GM19397 (cell line): ENCODE measurements around the gene CHRNA9.

ENCODE experiments used
- ATAC-seq: cut with Tn5 transposase; IDR thresholded peaks from one replicate; pipeline ENCODE4 v1.9.1; 2021; ENCODE audit warnings: mild to moderate bottlenecking, moderate library complexity; ENCODE audit not compliant: unreplicated experiment

The CHRNA9 gene

DNA sequence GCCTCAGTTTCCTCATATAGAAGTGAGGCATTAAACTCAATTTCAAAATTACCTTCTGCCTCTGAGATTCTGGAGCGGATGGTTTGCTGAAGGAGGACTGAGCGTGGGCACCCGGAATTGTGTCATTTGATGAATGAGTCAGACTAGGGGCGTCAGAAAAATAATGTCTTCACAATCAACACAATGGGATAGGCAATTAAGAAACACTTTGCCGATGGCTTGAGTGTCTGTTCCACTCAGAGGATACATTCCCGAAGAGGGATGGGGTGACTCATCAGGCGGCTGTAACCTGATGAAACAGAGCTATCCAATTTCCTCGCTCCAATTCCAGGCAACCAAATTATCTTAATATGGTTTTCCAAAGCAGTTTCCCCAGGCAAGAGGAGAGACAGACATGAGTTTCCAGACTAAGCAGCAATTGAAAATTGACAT is 1.2 kb upstream of the CHRNA9 start:
- no peak for ATAC-seq

- ATAC-seq = no peak
These were observed 377 bp downstream of the CHRNA9 start for GRCh38 chr4:40335525-40335894.

GRCh38 chr4:40337051-40337450 is 1.9 kb downstream of the CHRNA9 start:
- ATAC-seq = no peak

DNA sequence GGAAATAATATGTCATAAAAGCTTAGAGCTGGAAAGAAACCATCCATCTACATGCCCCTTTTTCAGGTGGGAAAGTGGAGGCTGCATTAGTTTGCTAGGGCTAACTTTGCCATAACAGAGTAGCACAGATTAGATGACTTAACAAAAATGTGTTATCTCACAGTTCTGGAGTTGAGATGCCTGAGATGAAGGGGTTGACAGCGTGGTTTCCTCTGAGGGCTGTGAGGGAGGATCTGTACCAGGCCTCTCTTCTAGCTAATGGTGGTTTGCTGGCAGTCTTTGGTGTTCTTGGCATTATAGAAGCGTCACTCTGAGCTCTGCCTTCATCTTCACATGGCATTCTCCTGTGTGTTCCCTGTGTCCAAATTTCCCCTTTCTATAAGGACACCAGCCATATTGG is 2.4 kb downstream of the CHRNA9 start:
- ATAC-seq = no peak

DNA sequence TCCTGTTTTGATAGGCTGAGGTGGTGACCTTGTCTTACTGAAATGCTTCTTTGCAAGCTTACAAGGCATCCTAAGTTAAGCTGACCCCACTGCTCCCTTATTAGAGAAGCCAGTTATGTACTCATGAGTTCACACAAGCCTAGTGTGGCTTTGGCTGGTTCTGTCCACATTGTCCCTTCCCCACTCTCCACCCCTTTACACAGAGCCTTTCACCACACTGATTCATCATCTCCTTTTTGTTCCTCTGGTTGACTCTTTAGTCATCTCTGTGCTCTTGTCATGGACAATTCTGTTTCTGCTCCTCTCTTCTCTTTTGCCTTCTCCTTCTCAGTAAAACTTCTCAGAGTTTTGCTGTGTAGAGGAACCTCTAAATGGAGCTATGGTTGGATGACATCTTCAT is 4.9 kb downstream of the CHRNA9 start:
- no peak for ATAC-seq

DNA sequence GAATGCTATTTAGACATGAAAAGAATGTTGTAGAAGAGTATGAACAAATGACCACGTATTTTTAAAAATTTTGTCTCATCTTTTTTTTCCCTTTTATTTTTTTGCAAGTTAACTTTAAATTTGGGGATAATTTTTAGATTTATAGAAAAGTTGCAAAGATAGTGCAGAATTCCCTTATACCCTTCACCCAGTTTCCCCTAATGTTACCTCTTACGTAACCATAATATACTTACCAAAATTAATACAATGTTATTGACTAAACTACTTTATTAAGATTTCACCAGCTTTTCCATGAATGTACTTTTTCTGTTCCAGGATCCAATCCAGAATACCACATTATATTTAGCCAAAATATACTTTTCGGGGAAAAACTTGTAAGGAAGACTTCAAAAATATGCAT is 12.3 kb downstream of the CHRNA9 start:
- ATAC-seq = no peak

DNA sequence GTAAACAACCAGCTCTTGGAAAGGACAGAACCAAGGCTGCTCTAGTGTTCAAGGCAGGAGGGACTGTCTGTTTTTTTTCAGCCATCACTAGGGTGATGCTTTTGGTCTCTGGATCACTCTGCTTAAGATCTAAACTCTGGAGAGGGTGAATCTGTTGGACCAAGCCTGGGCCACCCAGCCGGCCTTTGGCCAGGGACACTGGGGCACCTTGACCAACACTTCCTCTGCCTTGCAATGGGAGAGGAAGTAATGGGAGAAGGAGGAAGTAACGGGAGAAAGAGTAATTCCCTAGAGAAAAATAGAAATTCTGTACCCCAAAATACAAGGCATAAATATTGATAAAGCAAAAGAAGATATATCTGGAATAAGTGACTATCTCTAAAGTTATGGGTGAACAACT is 12.9 kb downstream of the CHRNA9 start:
- no peak for ATAC-seq

GRCh38 chr4:40349561-40350198 is 14.5 kb downstream of the CHRNA9 start:
- no peak for ATAC-seq

DNA sequence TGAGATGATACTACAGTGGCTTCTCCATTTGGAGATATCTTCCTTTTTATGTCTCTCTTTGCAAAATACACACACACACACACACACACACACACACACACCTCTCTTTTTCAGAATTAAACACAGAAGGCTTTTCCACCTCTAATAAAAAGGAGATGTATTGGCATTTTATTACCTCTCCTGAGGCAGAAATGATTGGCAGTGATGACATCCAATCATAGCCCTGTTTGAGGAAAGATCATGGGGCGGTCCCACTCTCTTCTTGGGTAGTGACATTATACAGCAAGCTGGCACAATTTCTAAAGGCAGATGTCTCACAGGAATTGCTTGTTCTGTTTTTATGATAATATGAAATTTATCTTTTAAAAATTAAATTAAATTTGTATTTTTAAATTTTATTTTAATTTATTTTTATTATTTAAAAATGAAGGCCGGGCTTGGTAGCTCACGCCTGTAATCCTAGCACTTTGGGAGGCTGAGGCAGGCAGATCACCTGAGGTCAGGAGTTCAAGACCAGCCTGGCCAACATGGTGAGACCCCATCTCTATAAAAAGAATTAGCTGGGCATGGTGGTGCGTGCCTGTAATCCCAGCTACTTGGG is 15.6 kb downstream of the CHRNA9 start:
- ATAC-seq = no peak

- ATAC-seq = no peak
These were observed 19.0 kb downstream of the CHRNA9 start for GRCh38 chr4:40354158-40354557.

DNA sequence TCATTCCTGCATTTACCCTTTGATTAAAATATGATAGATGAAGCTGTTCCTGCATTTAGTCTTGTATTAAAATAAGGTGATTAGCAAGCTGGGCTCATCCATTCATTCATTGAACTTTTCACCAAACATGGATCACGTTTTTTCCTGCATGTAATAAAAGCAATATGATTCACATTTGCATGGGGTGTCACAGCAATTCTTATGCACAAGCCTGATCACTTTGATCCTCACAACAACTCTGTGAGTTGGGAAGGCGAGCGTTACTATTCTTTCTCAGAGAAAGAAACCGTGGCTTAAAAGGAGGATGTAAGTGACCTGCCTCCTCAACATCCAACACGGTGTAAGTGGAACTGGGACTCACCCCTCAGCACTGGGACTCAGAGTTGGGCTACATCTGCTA is 20.0 kb downstream of the CHRNA9 start:
- no peak for ATAC-seq

DNA sequence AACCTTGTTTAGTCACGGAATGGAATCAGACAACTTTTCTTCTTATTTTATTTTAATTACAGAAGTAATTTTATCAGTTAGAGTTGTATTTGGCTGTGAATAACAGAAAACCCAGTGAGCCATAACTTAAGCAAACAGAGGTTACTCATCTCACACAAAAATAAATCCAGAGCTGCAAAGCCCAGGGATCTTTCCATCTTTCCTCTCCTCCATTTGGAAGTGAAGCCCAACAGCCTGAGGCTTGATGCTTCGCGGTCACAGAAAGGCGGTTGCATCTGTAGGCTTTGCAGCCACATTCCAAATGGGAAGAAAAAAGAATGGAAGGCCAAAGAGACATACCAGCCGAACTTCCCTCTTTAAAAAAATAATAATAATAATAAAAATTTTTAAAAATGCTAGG is 22.6 kb downstream of the CHRNA9 start:
- no peak for ATAC-seq

GRCh38 chr4:40361338-40361737 is 26.2 kb downstream of the CHRNA9 start:
- ATAC-seq = no peak

GRCh38 chr4:40363382-40363920 is 28.3 kb downstream of the CHRNA9 start:
- no peak for ATAC-seq

GRCh38 chr4:40363945-40364344 is 28.8 kb downstream of the CHRNA9 start:
- no peak for ATAC-seq

GRCh38 chr4:40365766-40366165 is 30.6 kb downstream of the CHRNA9 start:
- no peak for ATAC-seq

DNA sequence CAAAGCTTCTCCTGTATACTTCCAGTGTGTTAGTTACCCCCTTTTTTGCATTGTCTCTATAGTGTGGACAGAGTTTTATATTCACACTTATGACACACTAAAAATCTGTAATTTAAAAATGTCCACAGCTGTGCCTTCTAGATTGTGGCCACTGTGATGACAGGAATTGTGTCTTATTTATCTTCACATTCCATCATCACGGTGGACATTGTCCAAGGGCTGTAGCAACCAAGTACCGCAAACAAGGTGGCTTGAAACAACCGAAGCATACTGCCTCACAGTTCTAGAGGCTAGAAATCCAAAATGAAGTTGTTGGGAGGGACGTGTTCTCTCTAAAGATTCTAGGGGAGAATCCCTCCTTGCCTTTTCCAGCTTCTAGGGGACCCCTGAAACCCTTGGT is 32.3 kb downstream of the CHRNA9 start:
- ATAC-seq = no peak

DNA sequence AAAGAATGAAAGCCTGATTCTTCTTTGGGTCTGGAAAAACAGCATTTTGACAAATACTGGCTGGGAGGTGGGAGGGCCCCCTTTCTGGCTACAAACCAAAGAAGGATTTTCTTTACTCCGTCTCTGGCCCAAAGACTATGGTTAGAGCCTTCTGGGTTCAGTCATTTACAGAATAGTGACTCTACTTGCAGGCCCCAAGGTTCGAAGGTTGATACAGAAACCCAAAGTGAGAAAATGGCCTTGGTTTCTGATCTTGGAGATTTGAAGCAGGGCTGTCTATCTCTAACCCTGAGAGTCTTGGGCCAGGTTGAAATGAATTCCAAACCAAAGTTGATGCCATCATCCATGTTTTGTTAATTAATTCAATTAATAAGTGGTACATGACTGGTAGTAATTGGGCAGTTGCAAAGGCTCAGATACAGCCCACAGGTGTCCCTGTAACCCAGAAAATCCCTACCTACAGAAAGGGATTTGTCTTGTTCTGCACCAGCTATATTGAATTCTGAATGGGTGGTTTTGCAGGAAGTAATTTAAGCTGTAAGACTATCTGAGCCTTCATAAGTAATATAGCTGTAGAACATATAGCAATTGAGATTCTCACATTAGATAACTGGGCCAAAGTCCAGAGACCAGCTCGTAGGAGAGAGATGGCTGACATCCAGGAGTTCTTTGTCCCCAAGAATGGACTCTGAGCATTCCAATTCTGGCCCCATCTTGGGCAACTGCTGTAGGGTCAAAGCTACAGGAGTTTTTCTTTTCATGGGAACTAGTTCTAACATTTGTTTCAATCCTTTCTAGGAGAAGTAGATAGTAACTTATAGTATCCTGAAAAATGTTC is 34.5 kb downstream of the CHRNA9 start:
- no peak for ATAC-seq

DNA sequence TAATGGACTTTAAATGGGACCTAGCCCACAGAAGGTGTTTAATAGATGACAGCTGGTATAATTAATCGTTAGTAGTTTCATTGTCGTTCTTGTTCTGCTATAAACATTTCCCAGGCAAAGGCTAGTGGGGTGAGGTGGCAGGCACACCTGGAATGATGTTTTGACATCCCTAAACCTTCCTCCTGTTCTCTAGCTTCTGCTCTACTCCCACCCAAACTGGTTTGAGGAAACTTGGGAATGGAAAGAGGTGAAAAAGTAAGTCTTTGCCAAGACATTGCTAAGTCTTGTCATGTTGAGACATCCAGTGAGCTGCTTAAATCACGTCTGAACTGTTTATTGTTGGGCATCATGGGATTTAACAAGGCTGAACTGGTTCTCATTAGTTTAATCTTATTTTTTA is 37.5 kb downstream of the CHRNA9 start:
- no peak for ATAC-seq

- ATAC-seq = no peak
These were observed 38.5 kb downstream of the CHRNA9 start for GRCh38 chr4:40373636-40374035.

DNA sequence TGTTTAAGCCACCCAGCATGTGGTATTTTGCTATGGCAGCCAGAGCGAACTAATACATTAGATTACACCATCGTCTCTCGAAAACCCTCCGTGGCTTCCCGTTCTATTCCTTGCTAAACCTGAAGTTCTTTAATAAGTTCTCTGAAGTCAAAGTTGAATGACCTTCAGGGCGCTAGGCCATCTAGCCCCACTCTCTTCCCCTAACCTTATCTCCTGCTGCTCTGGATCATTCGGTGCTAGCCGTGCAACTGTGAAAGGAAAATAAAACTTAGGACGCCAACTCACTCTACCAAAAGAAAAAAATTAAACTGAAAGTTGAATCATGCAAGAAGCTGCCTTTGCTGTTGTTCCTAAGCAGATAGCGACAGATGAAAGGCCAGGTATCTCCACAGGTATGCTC is 40.0 kb downstream of the CHRNA9 start:
- ATAC-seq = no peak

GRCh38 chr4:40375620-40376019 is 40.5 kb downstream of the CHRNA9 start:
- no peak for ATAC-seq
